ENCODE measurements around the gene PLEKHG3.

The PLEKHG3 gene

GRCh38 chr14:64706119-64706592 is 1.9 kb downstream of the PLEKHG3 start:
- DNase-seq (ENCODE audit: low read depth in 1 of 2, low spot score in 1 of 2) = no peak

GRCh38 chr14:64706593-64707193 is 2.5 kb downstream of the PLEKHG3 start:
- no peak for DNase-seq (ENCODE audit: low read depth in 1 of 2, low spot score in 1 of 2)

- DNase-seq (ENCODE audit: low read depth in 1 of 2, low spot score in 1 of 2) = no peak
Measured at GRCh38 chr14:64707661-64708060, 3.4 kb downstream of the PLEKHG3 start.

GRCh38 chr14:64708148-64709004 is 4.2 kb downstream of the PLEKHG3 start:
- DNase-seq (ENCODE audit: low read depth in 1 of 2, low spot score in 1 of 2) = no peak

- no peak for DNase-seq (ENCODE audit: low read depth in 1 of 2, low spot score in 1 of 2)
Measured at GRCh38 chr14:64709126-64709525, 4.9 kb downstream of the PLEKHG3 start.

GRCh38 chr14:64711039-64711438 is 6.8 kb downstream of the PLEKHG3 start:
- DNase-seq (ENCODE audit: low read depth in 1 of 2, low spot score in 1 of 2) = no peak

- DNase-seq (ENCODE audit: low read depth in 1 of 2, low spot score in 1 of 2) = no peak
Measured at GRCh38 chr14:64713677-64714076, 9.5 kb downstream of the PLEKHG3 start.

- no peak for DNase-seq (ENCODE audit: low read depth in 1 of 2, low spot score in 1 of 2)
Measured at GRCh38 chr14:64714432-64715025, 10.3 kb downstream of the PLEKHG3 start.

GRCh38 chr14:64715146-64715627 is 11.0 kb downstream of the PLEKHG3 start:
- no peak for DNase-seq (ENCODE audit: low read depth in 1 of 2, low spot score in 1 of 2)

- DNase-seq (ENCODE audit: low read depth in 1 of 2, low spot score in 1 of 2) = no peak
Measured at GRCh38 chr14:64715628-64716412, 11.6 kb downstream of the PLEKHG3 start.

- no peak for DNase-seq (ENCODE audit: low read depth in 1 of 2, low spot score in 1 of 2)
Measured at GRCh38 chr14:64717870-64718269, 13.6 kb downstream of the PLEKHG3 start.

- no peak for DNase-seq (ENCODE audit: low read depth in 1 of 2, low spot score in 1 of 2)
Measured at GRCh38 chr14:64718762-64719161, 14.5 kb downstream of the PLEKHG3 start.

- no peak for DNase-seq (ENCODE audit: low read depth in 1 of 2, low spot score in 1 of 2)
Measured at GRCh38 chr14:64719601-64720000, 15.4 kb downstream of the PLEKHG3 start.

GRCh38 chr14:64720131-64720576 is 15.9 kb downstream of the PLEKHG3 start:
- DNase-seq (ENCODE audit: low read depth in 1 of 2, low spot score in 1 of 2) = no peak

GRCh38 chr14:64721391-64721791 is 17.2 kb downstream of the PLEKHG3 start:
- DNase-seq (ENCODE audit: low read depth in 1 of 2, low spot score in 1 of 2) = no peak

GRCh38 chr14:64721899-64722298 is 17.7 kb downstream of the PLEKHG3 start:
- no peak for DNase-seq (ENCODE audit: low read depth in 1 of 2, low spot score in 1 of 2)

- DNase-seq (ENCODE audit: low read depth in 1 of 2, low spot score in 1 of 2) = no peak
Measured at GRCh38 chr14:64722842-64723447, 18.7 kb downstream of the PLEKHG3 start.

GRCh38 chr14:64723691-64724577 is 19.7 kb downstream of the PLEKHG3 start:
- DNase-seq (ENCODE audit: low read depth in 1 of 2, low spot score in 1 of 2) = no peak

- no peak for DNase-seq (ENCODE audit: low read depth in 1 of 2, low spot score in 1 of 2)
Measured at GRCh38 chr14:64724578-64724930, 20.3 kb downstream of the PLEKHG3 start.
